Thoracic aorta (tissue), 2 donors: ENCODE data around the gene WWC1. TPM values are rescaled to one million over a fixed set of nuclear protein-coding genes. Genes with fewer than 3 reads are reported as not detected.

Experiments
- ATAC-seq: fragments of 150-250 bp; one replicate; pipeline ENCODE4 v1.8.0; 2017; ENCODE audit warnings: low read depth; ENCODE audit not compliant: insufficient number of reproducible peaks, low FRiP score
- DNase-seq: peaks from one replicate; pipeline ENCODE4 v3.0.0-alpha.2; 2020; ENCODE audit warnings: low spot score
- H3K27ac ChIP-seq, 2 donors: fragments of 200-600 bp; sonication (generic); 1 replicate in 1 of 2; 2 replicates in 1 of 2; pipeline ENCODE4 v1.5.1; 2016; ENCODE audit warnings: mild to moderate bottlenecking in 2 of 2, moderate library complexity in 2 of 2
- H3K27me3 ChIP-seq: fragments of 200-600 bp; sonication (generic); replicated peaks from 2 replicates; pipeline ENCODE4 v1.6.0; 2016; ENCODE audit warnings: mild to moderate bottlenecking; ENCODE audit not compliant: insufficient read depth
- H3K36me3 ChIP-seq: fragments of 200-600 bp; sonication (generic); one replicate; pipeline ENCODE4 v1.5.1; 2016
- H3K4me1 ChIP-seq, 2 donors: fragments of 200-600 bp; sonication (generic); 1 replicate in 1 of 2; 2 replicates in 1 of 2; pipeline versions ENCODE4 v1.5.1 to v1.6.0; 2016; ENCODE audit warnings: low read depth in 2 of 2, mild to moderate bottlenecking in 1 of 2; ENCODE audit not compliant: control insufficient read depth in 1 of 2
- H3K4me3 ChIP-seq: fragments of 200-600 bp; sonication (generic); 2 replicates; pipeline ENCODE4 v1.5.1; 2016; ENCODE audit warnings: mild to moderate bottlenecking
- H3K9me3 ChIP-seq: fragments of 200-600 bp; sonication (generic); 2 replicates; pipeline ENCODE4 v1.5.1; 2016
- total RNA-seq, 2 donors: library from RNA; depleted of rRNA; stranded (reverse); fragments of >200 nt; gene quantifications; one replicate each; pipeline versions ENCODE4 v1.1.0 to v1.2.3, GENCODE V29; 2016
- TF ChIP-seq, protein P1 (sequence below): fragments of 200-600 bp; sonication (generic); IDR thresholded peaks from one replicate; pipeline ENCODE4 v1.5.1; 2019; ENCODE audit warnings: antibody characterized with exemption

Gene WWC1
- total RNA-seq, 2 donors from 2014 or later: 3.6 TPM; not detected in 1

GRCh38 chr5:168287362-168287761 lies 4.1 kb upstream of the WWC1 start:
- TF ChIP-seq, protein P1, sequence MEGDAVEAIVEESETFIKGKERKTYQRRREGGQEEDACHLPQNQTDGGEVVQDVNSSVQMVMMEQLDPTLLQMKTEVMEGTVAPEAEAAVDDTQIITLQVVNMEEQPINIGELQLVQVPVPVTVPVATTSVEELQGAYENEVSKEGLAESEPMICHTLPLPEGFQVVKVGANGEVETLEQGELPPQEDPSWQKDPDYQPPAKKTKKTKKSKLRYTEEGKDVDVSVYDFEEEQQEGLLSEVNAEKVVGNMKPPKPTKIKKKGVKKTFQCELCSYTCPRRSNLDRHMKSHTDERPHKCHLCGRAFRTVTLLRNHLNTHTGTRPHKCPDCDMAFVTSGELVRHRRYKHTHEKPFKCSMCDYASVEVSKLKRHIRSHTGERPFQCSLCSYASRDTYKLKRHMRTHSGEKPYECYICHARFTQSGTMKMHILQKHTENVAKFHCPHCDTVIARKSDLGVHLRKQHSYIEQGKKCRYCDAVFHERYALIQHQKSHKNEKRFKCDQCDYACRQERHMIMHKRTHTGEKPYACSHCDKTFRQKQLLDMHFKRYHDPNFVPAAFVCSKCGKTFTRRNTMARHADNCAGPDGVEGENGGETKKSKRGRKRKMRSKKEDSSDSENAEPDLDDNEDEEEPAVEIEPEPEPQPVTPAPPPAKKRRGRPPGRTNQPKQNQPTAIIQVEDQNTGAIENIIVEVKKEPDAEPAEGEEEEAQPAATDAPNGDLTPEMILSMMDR: no peak
- no peaks in the 10 kb centered on the region for H3K27me3 ChIP-seq
- H3K9me3 ChIP-seq: no peaks in the 10 kb centered on the region
- H3K4me1 ChIP-seq: peaks cover 5% of the 10 kb centered on the region in 2 donors
- no peak overlapping the region for H3K4me3 ChIP-seq
- no peak overlapping the region for H3K27ac ChIP-seq
- ATAC-seq: no peak
- no peaks in the 10 kb centered on the region for H3K36me3 ChIP-seq
- DNase-seq: no peak

DNA sequence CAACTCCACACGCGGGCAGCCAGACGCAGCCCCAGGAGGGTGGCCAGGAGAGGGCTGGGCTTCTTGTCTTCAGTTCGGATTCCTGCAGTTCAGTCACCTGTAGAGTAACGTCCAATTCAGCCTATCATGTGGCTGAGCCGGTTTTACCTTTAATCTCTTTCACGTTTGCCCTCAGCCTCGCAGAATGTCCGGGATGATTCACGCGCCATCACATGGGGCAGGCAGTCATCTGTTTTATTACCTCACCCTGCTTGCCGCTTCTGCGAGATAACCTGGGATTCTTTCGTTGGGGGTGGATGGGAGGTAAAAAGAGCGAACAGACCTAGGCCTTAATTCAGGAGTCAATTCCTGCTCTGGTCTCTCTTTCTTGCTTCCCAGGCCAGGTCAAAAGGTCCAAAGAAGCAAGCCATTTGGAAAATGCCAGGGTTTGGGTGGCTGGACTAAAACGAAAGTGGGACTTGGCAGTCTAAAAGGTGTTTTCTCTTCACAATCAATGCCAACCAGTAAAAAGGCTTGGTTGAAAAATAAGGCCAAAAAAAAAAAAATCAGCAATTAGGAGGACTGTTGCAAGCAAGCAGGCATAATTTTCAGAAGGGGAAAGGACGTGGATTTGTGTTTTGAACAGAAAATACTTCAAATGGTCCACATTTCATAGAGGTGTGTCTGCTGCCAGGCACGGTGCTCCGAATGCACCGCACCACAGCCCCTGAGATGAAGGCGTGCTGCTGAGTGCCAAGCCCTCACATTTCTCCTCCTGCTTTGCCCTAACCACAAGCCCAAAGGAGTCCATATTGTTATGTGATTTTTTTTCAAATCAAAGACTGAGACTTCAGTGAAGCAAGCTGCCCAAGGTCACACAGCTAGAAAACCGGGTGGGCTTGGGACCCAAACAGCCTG lies 2.8 kb upstream of the WWC1 start:
- ATAC-seq: no peak
- TF ChIP-seq, protein P1: no peak
- H3K4me3 ChIP-seq: no peak overlapping the region
- H3K27me3 ChIP-seq: no peaks in the 10 kb centered on the region
- H3K36me3 ChIP-seq: no peaks in the 10 kb centered on the region
- peaks cover 5% of the 10 kb centered on the region in 2 donors for H3K4me1 ChIP-seq
- H3K27ac ChIP-seq: no peak overlapping the region
- no peaks in the 10 kb centered on the region for H3K9me3 ChIP-seq
- DNase-seq: no peak

GRCh38 chr5:168290902-168291341 lies 523 bp upstream of the WWC1 start:
- Histone ChIP-seq H3K4me1 (peaks cover 5% of the 10 kb centered on the region in 2 donors), H3K36me3 (no peaks in the 10 kb centered on the region), H3K4me3 (peak overlapping the region; percentile 68), H3K27ac (no peak overlapping the region), H3K9me3 (no peaks in the 10 kb centered on the region), H3K27me3 (no peaks in the 10 kb centered on the region)
- DNase-seq: no peak
- TF ChIP-seq, protein P1: no peak
- ATAC-seq: no peak

- H3K4me1 ChIP-seq: peaks cover 5% of the 10 kb centered on the region in 2 donors
- no peaks in the 10 kb centered on the region for H3K9me3 ChIP-seq
- no peak for DNase-seq
- ATAC-seq: no peak
- TF ChIP-seq, protein P1: no peak
- no peaks in the 10 kb centered on the region for H3K27me3 ChIP-seq
- peak overlapping the region; percentile 68 for H3K4me3 ChIP-seq
- H3K27ac ChIP-seq: no peak overlapping the region
- H3K36me3 ChIP-seq: no peaks in the 10 kb centered on the region
Observed at GRCh38 chr5:168291964-168292785, 730 bp downstream of the WWC1 start.
